HG02571 (cell line): Measurements from ENCODE around the gene NCKAP5.
"Not testable (repeated sequence)": the region's sequence is repeated elsewhere in the genome, so short reads cannot be mapped to it uniquely, and the experiment has no call there.

Source experiments
- ATAC-seq: cut with Tn5 transposase; IDR thresholded peaks from one replicate; pipeline ENCODE4 v1.9.1; 2021; ENCODE audit warnings: mild to moderate bottlenecking, moderate library complexity; ENCODE audit not compliant: unreplicated experiment

Gene NCKAP5

GRCh38 chr2:132860220-132860619 lies 708.0 kb downstream of the NCKAP5 start:
- ATAC-seq: no peak

- ATAC-seq: no peak
Measured at GRCh38 chr2:132859590-132859989, 708.7 kb downstream of the NCKAP5 start.

GRCh38 chr2:132857319-132857718 lies 710.9 kb downstream of the NCKAP5 start:
- ATAC-seq: no peak

- no peak for ATAC-seq
Measured at GRCh38 chr2:132850688-132851087, 717.6 kb downstream of the NCKAP5 start.

- no peak for ATAC-seq
Measured at GRCh38 chr2:132849118-132849517, 719.1 kb downstream of the NCKAP5 start.

GRCh38 chr2:132845339-132845738 lies 722.9 kb downstream of the NCKAP5 start:
- no peak for ATAC-seq

- ATAC-seq: no peak
Measured at GRCh38 chr2:132844585-132844984, 723.7 kb downstream of the NCKAP5 start.

- no peak for ATAC-seq
Measured at GRCh38 chr2:132837769-132838168, 730.5 kb downstream of the NCKAP5 start.

- ATAC-seq: no peak
Measured at GRCh38 chr2:132830321-132830827, 737.9 kb downstream of the NCKAP5 start.

- ATAC-seq: no peak
Measured at GRCh38 chr2:132825601-132826000, 742.7 kb downstream of the NCKAP5 start.

- ATAC-seq: no peak
Measured at GRCh38 chr2:132824716-132825115, 743.5 kb downstream of the NCKAP5 start.

- no peak for ATAC-seq
Measured at GRCh38 chr2:132816234-132816633, 752.0 kb downstream of the NCKAP5 start.

- ATAC-seq: no peak
Measured at GRCh38 chr2:132815516-132815915, 752.7 kb downstream of the NCKAP5 start.

- ATAC-seq: no peak
Measured at GRCh38 chr2:132814651-132815050, 753.6 kb downstream of the NCKAP5 start.

GRCh38 chr2:132813422-132813821 lies 754.8 kb downstream of the NCKAP5 start:
- ATAC-seq: no peak

GRCh38 chr2:132811148-132811915 lies 756.9 kb downstream of the NCKAP5 start:
- ATAC-seq: no peak

- ATAC-seq: not testable (repeated sequence)
Measured at GRCh38 chr2:132809962-132810361, 758.3 kb downstream of the NCKAP5 start.

- no peak for ATAC-seq
Measured at GRCh38 chr2:132804051-132804450, 764.2 kb downstream of the NCKAP5 start.

GRCh38 chr2:132798341-132798740 lies 769.9 kb downstream of the NCKAP5 start:
- no peak for ATAC-seq

- ATAC-seq: no peak
Measured at GRCh38 chr2:132797556-132797955, 770.7 kb downstream of the NCKAP5 start.

- no peak for ATAC-seq
Measured at GRCh38 chr2:132797071-132797470, 771.2 kb downstream of the NCKAP5 start.

GRCh38 chr2:132795220-132795619 lies 773.0 kb downstream of the NCKAP5 start:
- no peak for ATAC-seq

GRCh38 chr2:132793532-132793931 lies 774.7 kb downstream of the NCKAP5 start:
- ATAC-seq: no peak
